Measurements from ENCODE around the gene CYP26A1.

CYP26A1 gene

GRCh38 chr10:93063977-93064660 is 9.6 kb upstream of the CYP26A1 start:
- in situ Hi-C loops (cut with MboI; ENCODE audit: low sequenced_read_pairs) = no loop called here

- in situ Hi-C loops (cut with MboI; ENCODE audit: low sequenced_read_pairs) = no loop called here
Observed at GRCh38 chr10:93064874-93065660, 8.6 kb upstream of the CYP26A1 start.

GRCh38 chr10:93065675-93066543 is 7.8 kb upstream of the CYP26A1 start:
- in situ Hi-C loops (cut with MboI; ENCODE audit: low sequenced_read_pairs) = no loop called here

- in situ Hi-C loops (cut with MboI; ENCODE audit: low sequenced_read_pairs) = no loop called here
Observed at GRCh38 chr10:93066544-93066913, 7.2 kb upstream of the CYP26A1 start.

GRCh38 chr10:93067443-93068365 is 6.0 kb upstream of the CYP26A1 start:
- in situ Hi-C loops (cut with MboI; ENCODE audit: low sequenced_read_pairs) = no loop called here

- in situ Hi-C loops (cut with MboI; ENCODE audit: low sequenced_read_pairs) = no loop called here
Observed at GRCh38 chr10:93068411-93069244, 5.1 kb upstream of the CYP26A1 start.

GRCh38 chr10:93069245-93069561 is 4.5 kb upstream of the CYP26A1 start:
- in situ Hi-C loops (cut with MboI; ENCODE audit: low sequenced_read_pairs) = no loop called here

GRCh38 chr10:93070378-93071176 is 3.1 kb upstream of the CYP26A1 start:
- in situ Hi-C loops (cut with MboI; ENCODE audit: low sequenced_read_pairs) = no loop called here

GRCh38 chr10:93071177-93071472 is 2.6 kb upstream of the CYP26A1 start:
- in situ Hi-C loops (cut with MboI; ENCODE audit: low sequenced_read_pairs) = no loop called here

GRCh38 chr10:93071674-93072224 is 1.9 kb upstream of the CYP26A1 start:
- in situ Hi-C loops (cut with MboI; ENCODE audit: low sequenced_read_pairs) = no loop called here

GRCh38 chr10:93072225-93072712 is 1.4 kb upstream of the CYP26A1 start:
- in situ Hi-C loops (cut with MboI; ENCODE audit: low sequenced_read_pairs) = no loop called here

- in situ Hi-C loops (cut with MboI; ENCODE audit: low sequenced_read_pairs) = no loop called here
Observed at GRCh38 chr10:93072713-93073538, 767 bp upstream of the CYP26A1 start.

- in situ Hi-C loops (cut with MboI; ENCODE audit: low sequenced_read_pairs) = no loop called here
Observed at GRCh38 chr10:93074147-93074596, 479 bp downstream of the CYP26A1 start.

GRCh38 chr10:93074597-93075368 is 1.1 kb downstream of the CYP26A1 start:
- in situ Hi-C loops (cut with MboI; ENCODE audit: low sequenced_read_pairs) = loop anchor here (25.0 kb wide), 2 partner anchors 213 to 438 kb away; no protein-coding TSS in a partner anchor

- in situ Hi-C loops (cut with MboI; ENCODE audit: low sequenced_read_pairs) = loop anchor here (25.0 kb wide), 2 partner anchors 212 to 437 kb away; no protein-coding TSS in a partner anchor
Observed at GRCh38 chr10:93075369-93076221, 1.9 kb downstream of the CYP26A1 start.

- in situ Hi-C loops (cut with MboI; ENCODE audit: low sequenced_read_pairs) = loop anchor here (25.0 kb wide), 2 partner anchors 210 to 435 kb away; no protein-coding TSS in a partner anchor
Observed at GRCh38 chr10:93076871-93077270, 3.2 kb downstream of the CYP26A1 start.
